Upper lobe of left lung (tissue), 6 donors: ENCODE measurements around the gene SWI5. TPM values are rescaled to one million over a fixed set of nuclear protein-coding genes. Genes with fewer than 3 reads are reported as not detected.

Source experiments
- ATAC-seq, 2 donors: fragments of 200-7000 bp; cut with Tn5 transposase; one replicate each; pipeline ENCODE4 v1.9.1; 2022; ENCODE audit warnings: mild to moderate bottlenecking in 2 of 2, moderate library complexity in 2 of 2; ENCODE audit not compliant: low FRiP score in 2 of 2
- DNase-seq, 2 donors: peaks; one replicate each; pipeline ENCODE4 v3.0.0-alpha.2; 2019 to 2020
- H3K27ac ChIP-seq, 4 donors: fragments of 200-600 bp; sonication (generic); one replicate each; pipeline ENCODE4 v1.5.1; 2016 to 2019
- H3K27me3 ChIP-seq, 4 donors: fragments of 200-600 bp; sonication (generic); one replicate each; pipeline ENCODE4 v1.5.1; 2017 to 2019
- H3K36me3 ChIP-seq, 4 donors: fragments of 200-600 bp; sonication (generic); one replicate each; pipeline ENCODE4 v1.5.1; 2016 to 2019
- H3K4me1 ChIP-seq, 4 donors: fragments of 200-600 bp; sonication (generic); one replicate each; pipeline ENCODE4 v1.5.1; 2018 to 2019
- H3K4me3 ChIP-seq, 4 donors: fragments of 200-600 bp; sonication (generic); one replicate each; pipeline ENCODE4 v1.5.1; 2017 to 2019; ENCODE audit warnings: mild to moderate bottlenecking in 2 of 4, moderate library complexity in 1 of 4
- H3K9me3 ChIP-seq, 4 donors: fragments of 200-600 bp; sonication (generic); one replicate each; pipeline ENCODE4 v1.5.1; 2018 to 2019
- EP300 ChIP-seq, 4 donors: sonication (generic); formaldehyde crosslinking; IDR thresholded peaks; one replicate each; pipeline ENCODE4 v1.5.1; 2017; ENCODE audit warnings: antibody characterized with exemption in 4 of 4, control low read depth in 2 of 4
- POLR2A ChIP-seq, 4 donors: fragments of 450-650 bp; IDR thresholded peaks; one replicate each; pipeline ENCODE4 v1.5.1; 2016 to 2017; ENCODE audit warnings: antibody characterized with exemption in 4 of 4, mild to moderate bottlenecking in 2 of 4
- POLR2AphosphoS5 ChIP-seq, 2 donors: sonication (generic); formaldehyde crosslinking; IDR thresholded peaks; one replicate each; pipeline ENCODE4 v1.5.1; 2017; ENCODE audit warnings: antibody characterized with exemption in 2 of 2
- WGBS, 2 donors: methylation state at CpG; one replicate each; pipeline ENCODE4 v1.1.5; 2017 to 2018; 5-methylcytosine and 5-hydroxymethylcytosine counted together
- total RNA-seq, 6 donors: library from RNA; depleted of rRNA in 4 of 6; stranded (reverse); fragments of >200 nt in 4 of 6; gene quantifications; one replicate each; pipeline versions ENCODE4 v1.1.0 to v1.2.1, GENCODE V29; 2016 to 2021
- TF ChIP-seq, protein P1 (sequence below), 6 experiments: fragments of 450-650 bp in 4 of 6; fragments of 200-600 bp in 2 of 6; sonication (generic) in 2 of 6; IDR thresholded peaks; one replicate each; pipeline ENCODE4 v1.5.1; 2016 to 2019; ENCODE audit warnings: antibody characterized with exemption in 6 of 6
- donor health status: DM: no; HTN: no; CAD: no; lungs with moderate emphysema.
- donor health status: DM: no; HTN: yes; CAD: no; lungs with severe emphysema.

Gene SWI5
- total RNA-seq, 6 donors from 2014 or later: 13.7 to 28.3 (median 22.8) TPM

- H3K4me3 ChIP-seq: no peak overlapping the region
- WGBS, 2 donors: 93 to 96% methylated on average over 3 to 10 of the region's 10 CpGs
- H3K36me3 ChIP-seq: peaks cover 5 to 69% (median 50%) of the 10 kb centered on the region in 4 donors
Measured at GRCh38 chr9:128310461-128310860, 34.4 kb downstream of the SWI5 start.

DNA sequence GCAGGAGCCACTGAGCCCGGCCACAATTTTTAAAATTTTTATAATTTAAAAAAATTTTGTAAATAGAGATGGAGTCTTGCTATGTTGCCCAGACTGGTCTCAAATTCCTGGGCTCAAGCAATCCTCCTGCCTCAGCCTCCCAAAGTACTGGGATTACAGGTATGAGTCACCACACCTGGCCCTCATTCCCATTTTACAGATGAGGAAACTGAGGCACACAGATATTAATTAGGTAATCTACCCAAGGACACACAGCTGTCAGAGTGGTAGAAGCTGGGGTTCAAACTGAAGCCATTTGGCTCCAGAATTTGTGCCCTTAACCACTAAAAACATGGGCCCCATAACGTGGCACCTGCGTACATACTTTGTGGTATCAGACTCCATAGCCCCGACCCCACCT, 38.6 kb downstream of the SWI5 start:
- Histone ChIP-seq H3K4me3 (no peak overlapping the region), H3K36me3 (peaks cover 3 to 80% (median 51%) of the 10 kb centered on the region in 4 donors), H3K27me3 (no peaks in the 10 kb centered on the region), H3K9me3 (no peaks in the 10 kb centered on the region), H3K4me1 (no peaks in the 10 kb centered on the region), H3K27ac (no peak overlapping the region)
- ATAC-seq (no peak), DNase-seq (no peak)
- TF ChIP-seq POLR2AphosphoS5 (IDR thresholded peaks at IDR 0.05) (no peak), POLR2A (IDR thresholded peaks at IDR 0.05) (no peak), EP300 (IDR thresholded peaks at IDR 0.05) (no peak)
- TF ChIP-seq, protein P1, sequence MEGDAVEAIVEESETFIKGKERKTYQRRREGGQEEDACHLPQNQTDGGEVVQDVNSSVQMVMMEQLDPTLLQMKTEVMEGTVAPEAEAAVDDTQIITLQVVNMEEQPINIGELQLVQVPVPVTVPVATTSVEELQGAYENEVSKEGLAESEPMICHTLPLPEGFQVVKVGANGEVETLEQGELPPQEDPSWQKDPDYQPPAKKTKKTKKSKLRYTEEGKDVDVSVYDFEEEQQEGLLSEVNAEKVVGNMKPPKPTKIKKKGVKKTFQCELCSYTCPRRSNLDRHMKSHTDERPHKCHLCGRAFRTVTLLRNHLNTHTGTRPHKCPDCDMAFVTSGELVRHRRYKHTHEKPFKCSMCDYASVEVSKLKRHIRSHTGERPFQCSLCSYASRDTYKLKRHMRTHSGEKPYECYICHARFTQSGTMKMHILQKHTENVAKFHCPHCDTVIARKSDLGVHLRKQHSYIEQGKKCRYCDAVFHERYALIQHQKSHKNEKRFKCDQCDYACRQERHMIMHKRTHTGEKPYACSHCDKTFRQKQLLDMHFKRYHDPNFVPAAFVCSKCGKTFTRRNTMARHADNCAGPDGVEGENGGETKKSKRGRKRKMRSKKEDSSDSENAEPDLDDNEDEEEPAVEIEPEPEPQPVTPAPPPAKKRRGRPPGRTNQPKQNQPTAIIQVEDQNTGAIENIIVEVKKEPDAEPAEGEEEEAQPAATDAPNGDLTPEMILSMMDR (IDR thresholded peaks at IDR 0.05): no peak
- WGBS, 2 donors: 90 to 97% methylated on average over 4 of the region's 4 CpGs

More at GRCh38 chr9:128310461-128310860, 34.4 kb downstream of the SWI5 start:
- ATAC-seq (no peak), DNase-seq (no peak)
- TF ChIP-seq EP300 (IDR thresholded peaks at IDR 0.05): no peak
- TF ChIP-seq POLR2A (IDR thresholded peaks at IDR 0.05): no peak
- no peak for TF ChIP-seq POLR2AphosphoS5 (IDR thresholded peaks at IDR 0.05)
- TF ChIP-seq, protein P1 (IDR thresholded peaks at IDR 0.05): no peak
- peaks cover 0 to 4% (median 0%) of the 10 kb centered on the region in 4 donors for H3K4me1 ChIP-seq
- no peaks in the 10 kb centered on the region for H3K27me3 ChIP-seq
- no peak overlapping the region for H3K27ac ChIP-seq
- no peaks in the 10 kb centered on the region for H3K9me3 ChIP-seq

DNA sequence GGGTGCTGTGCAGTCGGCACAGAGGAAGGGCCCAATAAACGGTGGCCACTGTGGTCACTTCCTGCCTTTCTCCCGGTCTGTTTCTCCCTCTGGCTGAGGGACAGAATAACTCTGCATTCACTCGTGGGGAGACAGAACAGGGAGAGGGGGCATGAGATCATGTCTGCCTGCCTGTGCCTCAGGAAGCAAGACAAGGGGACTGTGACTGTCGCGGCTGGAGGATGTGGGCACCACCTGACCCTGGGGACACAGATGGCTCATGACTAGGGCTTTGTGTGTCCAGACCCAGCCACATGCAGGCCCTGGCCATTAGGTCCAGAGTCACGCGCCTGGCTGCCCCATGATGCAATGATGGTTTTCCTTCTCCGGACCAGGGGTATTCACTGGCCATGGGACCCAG, 40.3 kb downstream of the SWI5 start:
- H3K27me3 ChIP-seq: no peaks in the 10 kb centered on the region
- WGBS, 2 donors: 67 to 70% methylated on average over 9 of the region's 9 CpGs
- TF ChIP-seq POLR2A (IDR thresholded peaks at IDR 0.05) (no peak), EP300 (IDR thresholded peaks at IDR 0.05) (no peak)
- TF ChIP-seq, protein P1 (IDR thresholded peaks at IDR 0.05): no peak
- H3K9me3 ChIP-seq: no peaks in the 10 kb centered on the region
- peaks cover 3 to 5% (median 4%) of the 10 kb centered on the region in 4 donors for H3K4me1 ChIP-seq
- ATAC-seq (no peak), DNase-seq (no peak)
- H3K4me3 ChIP-seq: no peak overlapping the region
- H3K36me3 ChIP-seq: peaks cover 0 to 63% (median 33%) of the 10 kb centered on the region in 4 donors
- no peak overlapping the region for H3K27ac ChIP-seq

DNA sequence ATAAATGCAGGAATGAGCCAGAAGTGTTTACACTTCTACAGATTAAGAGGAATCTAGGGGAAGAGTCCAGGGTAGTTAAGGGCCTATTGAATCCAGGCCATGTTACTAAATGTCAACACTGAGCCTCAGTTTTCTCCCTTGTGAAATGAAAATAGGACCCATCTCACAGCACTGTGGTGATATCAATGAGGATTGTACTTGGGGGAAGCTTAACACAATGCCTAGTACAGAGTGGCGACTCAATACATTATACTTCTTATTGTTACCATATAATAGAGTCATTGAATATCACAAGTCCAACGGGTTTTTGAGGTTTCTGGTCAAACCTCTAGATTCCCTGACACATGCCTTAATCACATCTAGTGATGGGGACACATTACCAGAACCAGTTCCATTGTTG, 41.6 kb downstream of the SWI5 start:
- H3K27me3 ChIP-seq: no peaks in the 10 kb centered on the region
- H3K36me3 ChIP-seq: peaks cover 0 to 58% (median 28%) of the 10 kb centered on the region in 4 donors
- no peaks in the 10 kb centered on the region for H3K9me3 ChIP-seq
- WGBS, 2 donors: 65 to 95% methylated on average over 2 of the region's 2 CpGs
- no peak overlapping the region for H3K4me3 ChIP-seq
- DNase-seq: no peak
- no peak for ATAC-seq
- peaks cover 8 to 12% (median 9%) of the 10 kb centered on the region in 4 donors for H3K4me1 ChIP-seq
- no peak overlapping the region for H3K27ac ChIP-seq
- TF ChIP-seq POLR2A (IDR thresholded peaks at IDR 0.05) (no peak), POLR2AphosphoS5 (IDR thresholded peaks at IDR 0.05) (no peak), EP300 (IDR thresholded peaks at IDR 0.05) (no peak)
- TF ChIP-seq, protein P1 (IDR thresholded peaks at IDR 0.05): no peak

GRCh38 chr9:128321343-128321742, 45.3 kb downstream of the SWI5 start:
- H3K4me1 ChIP-seq: peaks cover 19 to 33% (median 22%) of the 10 kb centered on the region in 4 donors
- H3K27ac ChIP-seq: peak overlapping the region in 1 of 4 donors; percentile 89
- ATAC-seq (no peak), DNase-seq (no peak)
- no peaks in the 10 kb centered on the region for H3K9me3 ChIP-seq
- H3K27me3 ChIP-seq: no peaks in the 10 kb centered on the region
- peak overlapping the region in 3 of 4 donors; percentile 66 to 95 (median 85) for H3K4me3 ChIP-seq
- TF ChIP-seq EP300 (IDR thresholded peaks at IDR 0.05): no peak
- no peak for TF ChIP-seq POLR2AphosphoS5 (IDR thresholded peaks at IDR 0.05)
- TF ChIP-seq, protein P1 (IDR thresholded peaks at IDR 0.05): no peak
- no peak for TF ChIP-seq POLR2A (IDR thresholded peaks at IDR 0.05)
- peaks cover 0 to 43% (median 18%) of the 10 kb centered on the region in 4 donors for H3K36me3 ChIP-seq
- 79 to 84% methylated on average over 7 of the region's 7 CpGs for WGBS, 2 donors
